NCI-H345 (cell line): Measurements from ENCODE around the gene IRGQ.
"Not testable (repeated sequence)": the region's sequence is repeated elsewhere in the genome, so short reads cannot be mapped to it uniquely, and the experiment has no call there.

Experiments
- DNase-seq: peaks from one replicate; lab custom pipeline; 2025; lab: John Stamatoyannopoulos, UW

Gene IRGQ

DNA sequence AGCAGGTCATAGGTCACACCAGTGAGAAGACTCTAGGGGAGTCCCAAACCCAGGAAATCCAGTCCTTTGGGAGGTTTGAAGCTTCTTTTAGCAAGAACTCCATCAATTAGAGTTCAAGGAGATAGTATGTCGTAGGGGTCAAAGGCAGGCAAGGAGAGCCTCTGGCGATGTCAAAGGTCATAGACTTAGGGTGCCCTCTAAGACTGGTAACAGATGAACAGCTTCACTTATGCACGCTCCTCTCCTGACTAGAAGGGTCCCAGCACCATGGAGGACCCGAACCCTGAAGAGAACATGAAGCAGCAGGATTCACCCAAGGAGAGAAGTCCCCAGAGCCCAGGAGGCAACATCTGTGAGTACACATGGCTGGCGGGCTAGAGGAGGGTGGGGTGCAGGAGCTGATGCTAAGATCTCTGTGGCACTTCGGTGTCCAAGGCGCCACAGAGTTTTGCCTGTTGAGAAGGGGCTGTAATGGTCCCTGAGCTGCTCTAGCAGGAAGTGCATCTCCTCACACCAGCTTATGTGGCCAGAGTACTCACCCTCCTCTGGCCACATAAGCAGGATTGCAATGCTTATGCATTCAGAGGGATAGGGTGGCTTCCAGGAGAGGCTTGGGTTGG, 1.0 kb upstream of the IRGQ start:
- no peak for DNase-seq

GRCh38 chr19:43595605-43595998, 332 bp downstream of the IRGQ start:
- no peak for DNase-seq

GRCh38 chr19:43594710-43595604, 977 bp downstream of the IRGQ start:
- DNase-seq = no peak

DNA sequence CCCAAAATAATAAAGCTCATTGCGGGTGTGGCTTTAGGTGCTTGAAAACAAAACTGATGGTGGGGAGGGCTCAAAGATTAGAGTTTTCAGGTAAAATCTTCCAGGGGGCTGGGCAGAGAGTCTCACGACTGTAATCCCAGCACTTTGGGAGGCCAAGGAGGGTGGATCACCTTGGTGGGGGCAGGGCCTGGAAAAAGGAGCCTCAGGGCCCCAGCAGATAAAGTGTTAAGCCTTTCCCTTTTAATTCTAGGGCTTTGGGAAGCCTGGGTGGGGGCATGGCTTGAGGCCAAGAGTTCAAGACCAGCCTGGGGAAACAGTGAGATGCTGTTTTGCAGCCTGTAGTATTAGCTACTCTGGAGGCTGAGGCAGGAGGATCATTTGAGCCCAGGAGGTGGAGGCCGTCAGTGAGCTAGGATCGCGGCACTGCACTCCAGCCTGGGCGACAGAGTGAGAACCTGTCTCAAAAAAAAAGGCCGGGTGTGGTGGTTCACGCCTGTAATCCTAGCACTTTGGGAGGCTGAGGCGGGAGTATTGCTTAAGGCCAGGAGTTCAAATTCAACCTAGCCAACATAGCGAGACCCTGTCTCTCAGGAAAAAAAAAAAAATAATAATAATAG, 1.7 kb downstream of the IRGQ start:
- no peak for DNase-seq

GRCh38 chr19:43592800-43593350, 3.1 kb downstream of the IRGQ start:
- no peak for DNase-seq

- no peak for DNase-seq
Measured at GRCh38 chr19:43591904-43592772, 3.8 kb downstream of the IRGQ start.

- DNase-seq = no peak
Measured at GRCh38 chr19:43589678-43590077, 6.3 kb downstream of the IRGQ start.

DNA sequence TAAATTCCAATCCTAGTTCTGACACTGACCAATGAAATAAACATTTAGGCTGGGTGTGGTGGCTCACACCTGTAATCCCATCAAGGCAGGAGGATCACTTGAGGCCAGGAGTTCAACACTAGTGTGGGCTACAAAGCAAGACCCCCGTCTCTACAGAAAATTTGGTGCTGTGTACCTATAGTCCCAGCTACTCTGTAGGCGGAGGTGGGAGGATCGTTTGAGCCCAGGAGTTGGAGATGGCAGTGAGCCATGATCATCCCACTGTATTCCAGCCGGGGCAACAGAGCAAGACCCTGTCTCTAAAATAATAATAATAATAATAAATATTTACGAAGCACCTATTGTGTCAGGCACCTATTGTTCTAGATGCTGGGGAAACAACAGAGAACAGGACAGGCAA, 6.7 kb downstream of the IRGQ start:
- DNase-seq = no peak

DNA sequence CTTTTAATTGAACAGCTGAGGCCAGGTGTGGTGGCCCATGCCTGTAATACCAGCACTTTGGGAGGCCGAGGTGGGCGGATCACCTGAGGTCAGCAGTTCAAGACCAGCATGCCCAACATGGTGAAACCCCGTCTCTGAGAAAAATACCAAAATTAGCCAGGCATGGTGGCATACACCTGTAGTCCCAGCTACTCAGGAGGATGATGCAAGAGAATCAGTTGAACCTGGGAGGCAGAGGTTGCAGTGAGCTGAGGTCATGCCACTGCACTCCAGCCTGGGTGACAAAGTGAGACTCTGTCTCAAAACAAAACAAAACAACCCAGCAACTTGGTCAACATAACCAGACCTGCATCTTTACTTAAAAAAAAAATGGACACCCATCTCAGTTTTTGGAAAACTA, 8.9 kb downstream of the IRGQ start:
- DNase-seq = not testable (repeated sequence)

DNA sequence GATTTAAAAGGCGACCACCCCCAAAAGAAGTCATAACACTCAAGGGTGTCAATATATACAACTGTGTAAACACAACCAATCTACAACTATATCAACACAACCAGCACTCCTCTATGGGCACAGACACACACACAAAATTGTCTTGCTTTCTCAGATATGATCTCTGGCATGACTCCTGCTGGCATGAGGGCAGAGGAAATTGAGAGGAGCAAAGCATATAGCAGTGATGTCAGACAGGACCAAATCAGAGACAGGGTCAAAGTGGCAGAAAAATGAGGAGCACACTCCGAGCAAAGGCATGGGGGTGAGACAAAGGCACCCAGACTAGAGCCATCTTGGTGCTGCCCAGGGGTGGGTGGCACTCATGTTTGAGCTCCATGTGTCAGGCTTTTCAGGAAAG, 9.6 kb downstream of the IRGQ start:
- no peak for DNase-seq

GRCh38 chr19:43584484-43584883, 11.4 kb downstream of the IRGQ start:
- DNase-seq = no peak

- no peak for DNase-seq
Measured at GRCh38 chr19:43582495-43582894, 13.4 kb downstream of the IRGQ start.

DNA sequence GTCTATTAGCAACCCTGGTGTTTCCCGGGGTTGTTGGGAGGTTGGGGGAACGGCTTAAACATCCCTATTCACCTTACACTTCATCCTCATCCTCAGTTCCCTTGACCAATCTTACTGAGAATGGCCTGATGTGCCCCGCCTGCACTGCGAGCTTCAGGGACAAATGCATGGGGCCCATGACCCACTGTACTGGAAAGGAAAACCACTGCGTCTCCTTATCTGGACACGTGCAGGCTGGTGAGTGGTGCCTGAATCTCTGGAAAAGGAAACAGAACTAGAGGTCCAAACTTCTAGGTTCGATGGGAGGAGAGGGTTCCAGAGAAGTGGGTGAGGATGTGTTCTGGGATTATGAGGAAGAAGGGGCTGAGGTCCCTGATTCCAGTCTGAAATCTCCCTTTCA, 14.5 kb downstream of the IRGQ start:
- DNase-seq = no peak

- no peak for DNase-seq
Measured at GRCh38 chr19:43578787-43579186, 17.1 kb downstream of the IRGQ start.

- peak; percentile 24 for DNase-seq
Measured at GRCh38 chr19:43575955-43576878, 19.7 kb downstream of the IRGQ start.

- DNase-seq = peak; percentile 98
Measured at GRCh38 chr19:43575156-43575950, 20.6 kb downstream of the IRGQ start, which contains the start of the genes PINLYP and XRCC1. PINLYP (plus strand) TSS chr19:43575801; CDS start chr19:43577192, 1,391 bp downstream. XRCC1 (minus strand) TSS chr19:43575527; CDS start chr19:43575458, 69 bp downstream.

- no peak for DNase-seq
Measured at GRCh38 chr19:43574424-43575155, 21.3 kb downstream of the IRGQ start.

- no peak for DNase-seq
Measured at GRCh38 chr19:43572171-43572588, 23.8 kb downstream of the IRGQ start.
